GM08714 (cell line): ENCODE measurements around the gene ZC3H8.

Experiments used
- H3K4me3 ChIP-seq: fragments of 200-500 bp; sonication (Bioruptor generic); 2 replicates; pipeline ENCODE4 v1.5.1; 2014; ENCODE audit warnings: mild to moderate bottlenecking, low read length, inconsistent platforms
- ZNF274 ChIP-seq: IDR thresholded peaks from 2 replicates; pipeline ENCODE4 v1.6.1; 2012; ENCODE audit warnings: mild to moderate bottlenecking, low read depth, low read length

ZC3H8 gene

GRCh38 chr2:112194028-112194427, 60.8 kb downstream of the ZC3H8 start:
- no peak for TF ChIP-seq ZNF274
- no peak overlapping the region for H3K4me3 ChIP-seq

GRCh38 chr2:112189001-112189556, 65.8 kb downstream of the ZC3H8 start:
- H3K4me3 ChIP-seq, result no peak overlapping the region
- no peak for TF ChIP-seq ZNF274

GRCh38 chr2:112187805-112188596, 66.8 kb downstream of the ZC3H8 start:
- H3K4me3 ChIP-seq, result no peak overlapping the region
- TF ChIP-seq ZNF274, result no peak

DNA sequence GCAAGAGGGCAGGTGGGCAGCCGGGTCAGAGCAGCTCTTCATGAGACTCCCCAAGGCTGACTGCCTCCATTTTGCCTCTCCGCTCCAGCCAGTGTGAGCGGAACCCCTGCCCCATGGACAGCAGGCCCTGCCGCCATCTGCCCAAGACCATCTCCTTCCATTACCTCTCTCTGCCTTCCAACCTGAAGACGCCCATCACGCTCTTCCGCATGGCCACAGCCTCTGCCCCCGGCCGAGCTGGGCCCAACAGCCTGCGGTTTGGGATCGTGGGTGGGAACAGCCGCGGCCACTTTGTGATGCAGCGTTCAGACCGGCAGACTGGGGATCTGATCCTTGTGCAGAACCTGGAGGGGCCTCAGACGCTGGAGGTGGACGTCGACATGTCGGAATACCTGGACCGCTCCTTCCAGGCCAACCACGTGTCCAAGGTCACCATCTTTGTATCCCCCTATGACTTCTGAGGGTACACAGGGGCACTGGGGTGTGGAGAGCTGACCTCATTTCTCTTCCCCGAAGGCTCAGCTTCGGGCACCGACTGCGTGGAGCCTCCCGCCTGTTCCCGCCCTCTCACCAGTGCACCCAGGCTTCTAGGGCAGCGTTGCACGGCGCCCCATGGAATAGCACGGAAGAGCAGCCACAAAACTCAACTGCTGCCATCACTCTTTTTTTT, 67.7 kb downstream of the ZC3H8 start:
- TF ChIP-seq ZNF274, result no peak
- H3K4me3 ChIP-seq, result no peak overlapping the region

DNA sequence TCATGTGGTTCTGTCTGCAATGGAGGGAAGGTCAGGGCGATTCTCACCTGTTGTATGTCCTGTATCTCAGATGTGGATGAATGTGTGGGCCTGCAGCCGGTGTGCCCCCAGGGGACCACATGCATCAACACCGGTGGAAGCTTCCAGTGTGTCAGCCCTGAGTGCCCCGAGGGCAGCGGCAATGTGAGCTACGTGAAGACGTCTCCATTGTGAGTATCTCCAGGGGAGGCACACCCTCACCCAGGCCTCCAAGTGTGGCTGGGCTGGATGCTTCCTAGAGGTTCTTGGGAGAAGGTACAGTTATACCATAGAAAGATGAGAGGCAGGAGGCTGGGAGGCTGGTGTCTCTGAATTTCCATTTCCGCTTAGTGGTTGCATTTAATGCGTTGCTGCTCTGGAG, 69.7 kb downstream of the ZC3H8 start:
- no peak for TF ChIP-seq ZNF274
- no peak overlapping the region for H3K4me3 ChIP-seq

DNA sequence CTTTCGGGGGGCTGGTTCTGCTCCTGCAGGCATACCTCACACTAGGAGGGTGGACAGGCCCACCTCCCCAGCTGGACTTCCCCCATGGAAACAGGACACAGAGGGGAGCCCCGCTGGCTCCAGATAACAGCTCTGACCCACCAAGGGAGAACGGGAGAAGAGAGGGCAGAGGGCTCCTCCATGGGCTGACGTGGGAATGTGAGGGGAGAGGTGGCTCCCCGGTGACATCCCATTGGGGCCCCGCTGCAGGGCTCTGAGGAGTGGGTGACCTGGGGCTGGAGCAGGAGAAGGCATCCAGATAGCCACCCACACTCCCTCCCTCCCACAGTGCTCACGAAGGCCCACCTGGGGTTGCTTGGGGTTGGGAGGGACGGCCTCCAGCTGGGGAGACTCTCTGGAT, 70.7 kb downstream of the ZC3H8 start:
- TF ChIP-seq ZNF274, result no peak
- no peak overlapping the region for H3K4me3 ChIP-seq

DNA sequence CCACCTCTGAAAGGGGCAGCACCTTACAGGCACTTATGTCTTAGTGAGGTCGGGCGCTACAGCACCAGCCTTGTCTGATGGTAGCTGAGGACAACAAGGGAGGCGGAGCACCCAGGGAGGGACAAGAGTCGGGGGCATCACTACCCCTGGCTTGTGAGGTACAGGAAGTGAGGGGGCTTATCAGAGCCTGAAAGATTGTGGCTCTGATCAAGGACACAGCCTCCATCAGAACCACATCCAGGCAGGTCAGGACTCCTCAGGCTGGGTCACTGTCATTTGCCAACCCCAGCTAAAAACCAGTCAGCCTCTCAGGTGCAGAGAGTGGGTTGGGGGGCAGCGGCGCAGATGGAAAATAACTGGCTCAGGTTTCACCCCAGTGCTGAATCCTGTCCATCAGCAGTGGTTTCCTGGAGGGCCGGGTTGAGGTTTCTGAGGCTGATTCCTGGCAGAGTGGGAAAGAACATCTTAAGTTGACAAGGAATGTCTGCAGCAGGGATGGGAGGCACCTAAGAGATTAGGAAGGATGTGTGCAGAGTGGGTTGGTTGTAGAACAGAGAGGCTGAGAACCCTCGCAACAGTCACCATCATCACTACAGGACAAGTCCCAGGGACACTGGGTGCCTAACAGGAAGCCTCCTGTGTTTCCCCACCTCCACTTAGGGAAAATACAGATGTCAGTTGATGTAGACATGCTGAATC, 71.4 kb downstream of the ZC3H8 start:
- H3K4me3 ChIP-seq, result no peak overlapping the region
- TF ChIP-seq ZNF274, result no peak

DNA sequence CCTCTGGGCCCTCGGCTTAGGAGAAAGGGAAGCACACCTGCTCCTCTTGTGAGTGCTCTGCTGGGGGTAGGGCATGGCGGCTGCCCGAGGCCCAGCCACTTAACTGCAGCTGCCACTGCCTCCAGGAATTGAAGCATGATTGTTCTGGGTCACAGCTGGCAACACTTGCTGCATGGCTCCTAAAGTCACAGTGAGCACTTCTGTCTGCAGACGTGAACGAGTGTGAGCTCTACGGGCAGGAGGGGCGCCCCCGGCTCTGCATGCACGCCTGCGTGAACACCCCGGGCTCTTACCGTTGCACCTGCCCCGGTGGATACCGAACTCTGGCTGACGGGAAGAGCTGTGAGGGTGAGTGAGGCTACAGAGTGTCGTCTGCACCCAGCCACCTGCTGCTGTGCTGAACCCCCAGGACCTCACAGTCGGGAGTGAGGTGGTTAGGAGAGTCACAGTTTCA, 72.2 kb downstream of the ZC3H8 start:
- no peak for TF ChIP-seq ZNF274
- H3K4me3 ChIP-seq, result no peak overlapping the region

GRCh38 chr2:112181571-112182290, 73.1 kb downstream of the ZC3H8 start:
- H3K4me3 ChIP-seq, result no peak overlapping the region
- no peak for TF ChIP-seq ZNF274

- TF ChIP-seq ZNF274, result no peak
- H3K4me3 ChIP-seq, result no peak overlapping the region
Observed at GRCh38 chr2:112175958-112176573, 78.8 kb downstream of the ZC3H8 start.

GRCh38 chr2:112175333-112175732, 79.5 kb downstream of the ZC3H8 start:
- no peak overlapping the region for H3K4me3 ChIP-seq
- TF ChIP-seq ZNF274, result no peak

GRCh38 chr2:112174383-112174782, 80.5 kb downstream of the ZC3H8 start:
- TF ChIP-seq ZNF274, result no peak
- no peak overlapping the region for H3K4me3 ChIP-seq

DNA sequence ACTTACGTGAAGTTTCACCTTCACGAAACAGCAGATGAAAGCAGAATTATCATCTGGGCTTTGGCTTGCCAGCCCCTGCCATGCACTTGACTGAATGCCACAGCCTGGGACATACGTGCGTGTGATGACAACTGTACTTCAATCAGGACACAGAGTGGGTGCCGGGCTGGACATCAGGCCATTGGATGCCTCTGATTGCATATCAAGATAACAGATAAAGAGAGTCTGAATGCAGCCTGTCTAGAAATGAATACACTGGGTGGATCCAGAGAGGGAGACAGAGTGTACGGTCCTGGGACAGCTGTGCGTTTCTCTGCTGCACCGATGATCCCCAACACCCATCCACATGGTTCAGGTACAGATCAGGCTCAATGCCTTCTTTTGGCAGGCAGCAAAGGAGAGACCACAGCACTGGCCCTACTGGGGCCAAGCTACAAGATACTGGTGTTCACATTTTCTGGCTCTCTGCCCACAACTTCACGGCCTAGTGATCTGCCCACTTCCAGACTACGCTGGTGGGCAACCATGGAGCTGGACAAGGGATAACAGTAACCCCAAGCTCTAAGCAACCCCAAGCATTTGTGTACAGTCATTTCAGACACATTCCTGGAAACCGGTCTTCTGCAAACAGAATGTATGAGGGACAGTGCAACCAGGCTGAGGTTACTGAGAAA, 81.1 kb downstream of the ZC3H8 start:
- TF ChIP-seq ZNF274, result no peak
- no peak overlapping the region for H3K4me3 ChIP-seq
